HEK293 (cell line): ENCODE results near the gene TTYH1.

Experiments
- KLF16 ChIP-seq: fragments of 450-650 bp; formaldehyde crosslinking; IDR thresholded peaks from 2 replicates; pipeline ENCODE4 v1.5.1; 2017; ENCODE audit warnings: missing biosample characterization, missing genetic modification characterization
- SALL2 ChIP-seq: fragments of 450-650 bp; formaldehyde crosslinking; IDR thresholded peaks from 2 replicates; pipeline ENCODE4 v1.5.0; 2017; ENCODE audit warnings: missing biosample characterization, mild to moderate bottlenecking, missing genetic modification characterization, borderline replicate concordance
- ZBTB1 ChIP-seq: fragments of 450-650 bp; formaldehyde crosslinking; IDR thresholded peaks from 2 replicates; pipeline ENCODE4 v1.5.1; 2016; ENCODE audit warnings: missing biosample characterization, missing genetic modification characterization
- ZBTB44 ChIP-seq: fragments of 450-650 bp; IDR thresholded peaks from 2 replicates; pipeline ENCODE4 v1.5.1; 2018; ENCODE audit warnings: missing biosample characterization, mild to moderate bottlenecking, missing genetic modification characterization
- ZNF280C ChIP-seq: fragments of 450-650 bp; formaldehyde crosslinking; IDR thresholded peaks from 2 replicates; pipeline ENCODE4 v1.5.1; 2016; ENCODE audit warnings: missing biosample characterization, missing genetic modification characterization
- ZNF560 ChIP-seq: fragments of 450-650 bp; formaldehyde crosslinking; IDR thresholded peaks from 2 replicates; pipeline ENCODE4 v1.5.1; 2017; ENCODE audit warnings: missing biosample characterization, missing genetic modification characterization, borderline replicate concordance
- ZNF626 ChIP-seq: fragments of 450-650 bp; sonication (Bioruptor Pico); formaldehyde crosslinking; IDR thresholded peaks from 2 replicates; pipeline ENCODE4 v1.5.1; 2018; ENCODE audit warnings: missing biosample characterization, missing genetic modification characterization, inconsistent platforms
- TF ChIP-seq, protein P1 (sequence below): fragments of 450-650 bp; formaldehyde crosslinking; IDR thresholded peaks from 2 replicates; pipeline ENCODE4 v1.5.1; 2016; ENCODE audit warnings: missing biosample characterization, missing genetic modification characterization

GRCh38 chr19:54440641-54441040 is 25.4 kb downstream of the TTYH1 start:
- TF ChIP-seq, protein P1, sequence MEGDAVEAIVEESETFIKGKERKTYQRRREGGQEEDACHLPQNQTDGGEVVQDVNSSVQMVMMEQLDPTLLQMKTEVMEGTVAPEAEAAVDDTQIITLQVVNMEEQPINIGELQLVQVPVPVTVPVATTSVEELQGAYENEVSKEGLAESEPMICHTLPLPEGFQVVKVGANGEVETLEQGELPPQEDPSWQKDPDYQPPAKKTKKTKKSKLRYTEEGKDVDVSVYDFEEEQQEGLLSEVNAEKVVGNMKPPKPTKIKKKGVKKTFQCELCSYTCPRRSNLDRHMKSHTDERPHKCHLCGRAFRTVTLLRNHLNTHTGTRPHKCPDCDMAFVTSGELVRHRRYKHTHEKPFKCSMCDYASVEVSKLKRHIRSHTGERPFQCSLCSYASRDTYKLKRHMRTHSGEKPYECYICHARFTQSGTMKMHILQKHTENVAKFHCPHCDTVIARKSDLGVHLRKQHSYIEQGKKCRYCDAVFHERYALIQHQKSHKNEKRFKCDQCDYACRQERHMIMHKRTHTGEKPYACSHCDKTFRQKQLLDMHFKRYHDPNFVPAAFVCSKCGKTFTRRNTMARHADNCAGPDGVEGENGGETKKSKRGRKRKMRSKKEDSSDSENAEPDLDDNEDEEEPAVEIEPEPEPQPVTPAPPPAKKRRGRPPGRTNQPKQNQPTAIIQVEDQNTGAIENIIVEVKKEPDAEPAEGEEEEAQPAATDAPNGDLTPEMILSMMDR (tag by site-specific recombination): no peak
- TF ChIP-seq ZBTB1 (no peak), ZNF280C (tag by site-specific recombination) (no peak), SALL2 (tag by site-specific recombination) (no peak), KLF16 (no peak), ZBTB44 (tag by site-specific recombination) (no peak), ZNF560 (tag by site-specific recombination) (no peak), ZNF626 (no peak)
